UCSD-AML1 (cell line): ENCODE data around the gene SHMT2.

ENCODE experiments used
- DNase-seq: peaks from one replicate; lab custom pipeline; 2025; ENCODE audit not compliant: unreplicated experiment; lab: John Stamatoyannopoulos, UW

The SHMT2 gene

GRCh38 chr12:57225680-57226210 is 3.8 kb upstream of the SHMT2 start:
- DNase-seq: no peak

GRCh38 chr12:57226588-57227314 is 2.8 kb upstream of the SHMT2 start:
- DNase-seq: no peak

- DNase-seq: no peak
Observed at GRCh38 chr12:57227315-57228115, 2.0 kb upstream of the SHMT2 start.

- peak; percentile 59 for DNase-seq
Observed at GRCh38 chr12:57229046-57229633, 371 bp upstream of the SHMT2 start.

- DNase-seq: no peak
Observed at GRCh38 chr12:57230381-57231155, 1.1 kb downstream of the SHMT2 start.

- DNase-seq: no peak
Observed at GRCh38 chr12:57231276-57232021, 1.9 kb downstream of the SHMT2 start.

- no peak for DNase-seq
Observed at GRCh38 chr12:57232156-57232756, 2.7 kb downstream of the SHMT2 start.

- DNase-seq: no peak
Observed at GRCh38 chr12:57233357-57234232, 4.1 kb downstream of the SHMT2 start.

GRCh38 chr12:57234233-57234570 is 4.7 kb downstream of the SHMT2 start:
- DNase-seq: no peak

- no peak for DNase-seq
Observed at GRCh38 chr12:57234571-57235016, 5.1 kb downstream of the SHMT2 start.

- DNase-seq: no peak
Observed at GRCh38 chr12:57235017-57235727, 5.7 kb downstream of the SHMT2 start.

GRCh38 chr12:57235728-57236131 is 6.2 kb downstream of the SHMT2 start:
- no peak for DNase-seq

- no peak for DNase-seq
Observed at GRCh38 chr12:57236201-57236924, 6.9 kb downstream of the SHMT2 start.

- DNase-seq: no peak
Observed at GRCh38 chr12:57236925-57237595, 7.5 kb downstream of the SHMT2 start.

GRCh38 chr12:57237596-57237931 is 8.1 kb downstream of the SHMT2 start:
- DNase-seq: no peak

- no peak for DNase-seq
Observed at GRCh38 chr12:57237932-57238853, 8.7 kb downstream of the SHMT2 start.
